RWPE1 (cell line): ENCODE data around the gene KRT12.

Source experiments
- CTCF ChIA-PET: fragments of 350-600 bp; sonication (Branson Sonifier 250); formaldehyde crosslinking; extraction: SDS; loops from one replicate; lab custom pipeline; 2021; lab: Yijun Ruan, JAX
- POLR2A ChIA-PET: fragments of 400-600 bp; formaldehyde crosslinking; extraction: SDS; loops from one replicate; lab custom pipeline; 2020; ENCODE audit warnings: antibody characterized with exemption; ENCODE audit not compliant: low non-redundant PET; lab: Yijun Ruan, JAX
- DNase-seq: peaks from one replicate; pipeline ENCODE4 v3.0.0; 2012; ENCODE audit warnings: low spot score
- H3K27ac ChIP-seq: fragments of 450-650 bp; 2 replicates; pipeline ENCODE4 v1.5.1; 2017
- TF ChIP-seq, protein P1 (sequence below): fragments of 450-650 bp; conservative IDR thresholded peaks from 2 replicates; pipeline ENCODE4 v1.5.1; 2017; ENCODE audit warnings: low read depth, mild to moderate bottlenecking

Gene KRT12

GRCh38 chr17:40841246-40841645 lies 25.8 kb downstream of the KRT12 start:
- TF ChIP-seq, protein P1, sequence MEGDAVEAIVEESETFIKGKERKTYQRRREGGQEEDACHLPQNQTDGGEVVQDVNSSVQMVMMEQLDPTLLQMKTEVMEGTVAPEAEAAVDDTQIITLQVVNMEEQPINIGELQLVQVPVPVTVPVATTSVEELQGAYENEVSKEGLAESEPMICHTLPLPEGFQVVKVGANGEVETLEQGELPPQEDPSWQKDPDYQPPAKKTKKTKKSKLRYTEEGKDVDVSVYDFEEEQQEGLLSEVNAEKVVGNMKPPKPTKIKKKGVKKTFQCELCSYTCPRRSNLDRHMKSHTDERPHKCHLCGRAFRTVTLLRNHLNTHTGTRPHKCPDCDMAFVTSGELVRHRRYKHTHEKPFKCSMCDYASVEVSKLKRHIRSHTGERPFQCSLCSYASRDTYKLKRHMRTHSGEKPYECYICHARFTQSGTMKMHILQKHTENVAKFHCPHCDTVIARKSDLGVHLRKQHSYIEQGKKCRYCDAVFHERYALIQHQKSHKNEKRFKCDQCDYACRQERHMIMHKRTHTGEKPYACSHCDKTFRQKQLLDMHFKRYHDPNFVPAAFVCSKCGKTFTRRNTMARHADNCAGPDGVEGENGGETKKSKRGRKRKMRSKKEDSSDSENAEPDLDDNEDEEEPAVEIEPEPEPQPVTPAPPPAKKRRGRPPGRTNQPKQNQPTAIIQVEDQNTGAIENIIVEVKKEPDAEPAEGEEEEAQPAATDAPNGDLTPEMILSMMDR, result no peak
- no peak overlapping the region for H3K27ac ChIP-seq
- DNase-seq, result no peak
- CTCF ChIA-PET, result no interaction called here
- POLR2A ChIA-PET, result no interaction called here

GRCh38 chr17:40839194-40839593 lies 27.8 kb downstream of the KRT12 start:
- ChIA-PET CTCF (interaction anchor here (0.6 kb wide), 1 partner anchor 8 kb away, joined by 4 read pairs; no protein-coding TSS in a partner anchor), POLR2A (no interaction called here)
- H3K27ac ChIP-seq, result no peak overlapping the region
- no peak for DNase-seq
- TF ChIP-seq, protein P1, result no peak

- CTCF ChIA-PET, result no interaction called here
- POLR2A ChIA-PET, result no interaction called here
- H3K27ac ChIP-seq, result no peak overlapping the region
These were observed 31.0 kb downstream of the KRT12 start for GRCh38 chr17:40836020-40836419.

DNA sequence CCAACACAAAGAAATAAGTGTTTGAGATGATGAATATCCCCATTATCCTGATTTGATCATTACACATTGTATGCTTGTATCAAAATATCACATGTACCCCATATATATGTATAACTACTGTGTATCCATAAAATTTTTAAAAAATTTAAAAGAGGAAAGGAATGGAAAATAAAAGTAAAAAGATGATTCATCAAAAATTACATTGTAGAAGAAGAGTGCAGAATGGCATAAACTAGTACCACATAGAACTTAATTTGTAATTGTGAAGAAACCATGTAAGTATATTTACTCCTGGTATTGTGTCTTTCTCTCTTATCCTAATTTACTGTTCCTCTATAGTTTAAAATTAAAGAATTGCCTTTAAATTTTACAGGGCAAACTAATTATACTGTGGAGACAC lies 33.1 kb downstream of the KRT12 start:
- DNase-seq, result no peak
- no peak overlapping the region for H3K27ac ChIP-seq
- CTCF ChIA-PET, result no interaction called here
- TF ChIP-seq, protein P1, result no peak
- POLR2A ChIA-PET, result no interaction called here

More at GRCh38 chr17:40836020-40836419, 31.0 kb downstream of the KRT12 start:
- TF ChIP-seq, protein P1, result no peak
- no peak for DNase-seq

- CTCF ChIA-PET, result interaction anchor here (0.6 kb wide), 1 partner anchor 716 kb away, joined by 3 read pairs; no protein-coding TSS in a partner anchor
- POLR2A ChIA-PET, result no interaction called here
- H3K27ac ChIP-seq, result no peak overlapping the region
- TF ChIP-seq, protein P1, result no peak
- DNase-seq, result no peak
These were observed 34.2 kb downstream of the KRT12 start for GRCh38 chr17:40832840-40833239.

DNA sequence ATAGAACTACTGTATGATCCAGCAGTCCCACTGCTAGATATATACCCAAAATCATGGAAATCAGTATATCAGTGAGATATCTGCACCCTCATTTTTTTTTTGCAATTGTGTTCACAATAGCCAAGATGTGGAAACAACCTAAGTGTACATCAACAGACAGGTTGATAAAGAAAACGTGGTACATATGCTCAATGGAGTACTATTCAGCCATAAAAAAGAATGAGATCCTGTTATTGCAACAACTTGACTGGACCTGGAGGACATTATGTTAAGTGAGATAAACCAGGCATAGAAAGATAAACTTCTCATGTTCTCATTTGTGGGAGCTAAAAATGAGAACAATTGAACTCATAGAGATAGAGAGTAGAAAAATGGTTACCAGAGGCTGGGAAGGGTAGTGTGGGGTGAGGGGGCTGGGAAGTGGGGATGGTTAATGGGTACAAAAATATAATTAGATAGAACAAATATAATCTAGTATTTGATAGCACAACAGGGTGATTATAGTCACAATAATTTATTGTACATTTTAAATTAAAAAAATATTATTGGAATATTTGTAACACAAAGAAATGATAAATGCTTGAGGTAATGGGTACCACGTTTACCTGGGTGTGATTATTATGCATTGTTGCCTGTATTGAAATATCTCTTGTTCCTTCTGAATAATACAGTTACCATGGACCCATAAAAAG lies 36.8 kb downstream of the KRT12 start:
- DNase-seq, result no peak
- ChIA-PET POLR2A (interaction anchor here (0.7 kb wide), 1 partner anchor 835 kb away, joined by 3 read pairs; no protein-coding TSS in a partner anchor), CTCF (no interaction called here)
- no peak overlapping the region for H3K27ac ChIP-seq
- TF ChIP-seq, protein P1, result no peak
